HepG2 (cell line): ENCODE results near the gene AFF1. TPM values are rescaled to one million over a fixed set of nuclear protein-coding genes. Genes with fewer than 3 reads are reported as not detected.

Experiments
- ARID2 ChIP-seq: sonication (generic); formaldehyde crosslinking; IDR thresholded peaks from 2 replicates; pipeline ENCODE4 v1.8.1; 2022; ENCODE audit warnings: mild to moderate bottlenecking, missing genetic modification reagents, borderline replicate concordance
- BHLHE40 ChIP-seq: IDR thresholded peaks from 2 replicates; pipeline ENCODE4 v1.6.1; 2011; ENCODE audit warnings: low read length, improper control_type of control experiment
- MAFK ChIP-seq, 2 experiments: IDR thresholded peaks in 1 of 2; conservative IDR thresholded peaks in 1 of 2; 2 replicates each; pipeline ENCODE4 v1.6.1; 2011; ENCODE audit warnings: improper control_type of control experiment in 2 of 2, low read length in 2 of 2
- NBN ChIP-seq: fragments of 450-650 bp; conservative IDR thresholded peaks from 2 replicates; pipeline ENCODE4 v1.6.1; 2017
- SCMH1 ChIP-seq: sonication (generic); formaldehyde crosslinking; IDR thresholded peaks from 2 replicates; pipeline ENCODE4 v1.9.0; 2021; ENCODE audit warnings: missing genetic modification reagents, mild to moderate bottlenecking, borderline replicate concordance
- TCF7 ChIP-seq: sonication (generic); IDR thresholded peaks from 2 replicates; pipeline ENCODE4 v1.6.1; 2016; ENCODE audit warnings: antibody characterized with exemption, low read depth
- ZBTB40 ChIP-seq, 2 experiments: fragments of 450-650 bp in 1 of 2; sonication (generic) in 1 of 2; formaldehyde crosslinking in 1 of 2; IDR thresholded peaks; 2 replicates each; pipeline versions ENCODE4 v1.6.1 to v1.8.0; 2016 to 2022; ENCODE audit warnings: antibody characterized with exemption in 1 of 2, mild to moderate bottlenecking in 1 of 2, missing genetic modification reagents in 1 of 2
- ZNF121 ChIP-seq: sonication (generic); formaldehyde crosslinking; IDR thresholded peaks from 2 replicates; pipeline ENCODE4 v1.5.0; 2020; ENCODE audit warnings: mild to moderate bottlenecking, missing genetic modification reagents
- ZNF225 ChIP-seq: sonication (generic); formaldehyde crosslinking; IDR thresholded peaks from 2 replicates; pipeline ENCODE4 v1.4.0; 2020; ENCODE audit warnings: mild to moderate bottlenecking, missing genetic modification reagents
- ZNF564 ChIP-seq: sonication (generic); formaldehyde crosslinking; IDR thresholded peaks from 2 replicates; pipeline ENCODE4 v1.8.1; 2023; ENCODE audit warnings: mild to moderate bottlenecking, missing genetic modification reagents
- ZNF720 ChIP-seq: sonication (generic); formaldehyde crosslinking; IDR thresholded peaks from 2 replicates; pipeline ENCODE4 v1.4.0; 2020; ENCODE audit warnings: missing genetic modification reagents
- polyA plus RNA-seq, 8 experiments: library from polyadenylated mRNA; depleted of rRNA in 3 of 8; stranded (reverse) in 7 of 8; unstranded in 1 of 8; fragments of >200 nt; fragmentation: Illumina TruSeq in 4 of 8; extraction: Trizol in 4 of 8; gene quantifications; 2 replicates each; pipeline versions ENCODE4 v1.2.1 to v1.2.3, GENCODE V29; 2011 to 2016; ENCODE audit warnings: low read depth in 4 of 8, missing spikeins in 1 of 8, mixed read lengths in 1 of 8; ENCODE audit not compliant: insufficient read depth in 1 of 8
- total RNA-seq, 5 experiments: library from RNA; depleted of rRNA; stranded (reverse); fragments of >200 nt; fragmentation: Illumina TruSeq; extraction: Trizol; gene quantifications; 2 replicates each; pipeline ENCODE4 v1.2.3, GENCODE V29; 2016; ENCODE audit warnings: low read depth in 1 of 5
- TF ChIP-seq, protein P1 (sequence below): sonication (generic); formaldehyde crosslinking; IDR thresholded peaks from 2 replicates; pipeline ENCODE4 v1.8.1; 2023; ENCODE audit warnings: mild to moderate bottlenecking, inconsistent platforms, moderate library complexity, missing genetic modification reagents, borderline replicate concordance

The AFF1 gene
- total and polyA plus RNA-seq, 2 of the 13 experiments (the other 11 are each of a cell fraction or from before 2014, with no cell fraction given): 15.5 to 15.9 TPM

DNA sequence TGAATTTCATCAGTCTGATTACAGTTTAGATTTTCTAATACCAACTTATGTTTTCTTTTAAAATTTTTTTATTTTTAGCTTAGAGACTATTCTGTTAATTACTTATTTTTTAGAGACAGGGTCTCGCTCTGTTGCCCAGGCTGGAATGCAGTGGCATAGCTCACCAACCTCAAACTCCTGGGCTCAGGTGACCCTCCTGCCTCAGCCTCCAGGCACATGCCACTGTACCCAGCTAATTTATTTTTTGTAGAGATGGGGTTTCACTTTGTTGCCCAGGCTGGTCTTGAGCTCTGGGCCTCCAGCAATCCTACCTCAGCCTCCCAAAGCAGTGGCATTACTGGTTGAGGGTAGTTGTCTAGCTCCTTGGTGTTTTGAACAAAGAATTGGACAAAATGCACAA lies 183.6 kb downstream of the AFF1 start (continued):
- TF ChIP-seq ZNF720 (CRISPR knock-in tag) (no peak), ARID2 (no peak), NBN (no peak), BHLHE40 (no peak), SCMH1 (CRISPR knock-in tag) (no peak), TCF7 (no peak), ZBTB40 (IDR thresholded peaks at IDR 0.05) (no peak), ZBTB40 (CRISPR knock-in tag; IDR thresholded peaks at IDR 0.05) (no peak), ZNF121 (no peak), MAFK (conservative IDR thresholded peaks at IDR 0.05 in 1 of 2, IDR thresholded peaks at IDR 0.05 in 1 of 2; ENCODE audit: low read length in 2 of 2) (no peak), ZNF225 (no peak), ZNF564 (no peak)
- TF ChIP-seq, protein P1, sequence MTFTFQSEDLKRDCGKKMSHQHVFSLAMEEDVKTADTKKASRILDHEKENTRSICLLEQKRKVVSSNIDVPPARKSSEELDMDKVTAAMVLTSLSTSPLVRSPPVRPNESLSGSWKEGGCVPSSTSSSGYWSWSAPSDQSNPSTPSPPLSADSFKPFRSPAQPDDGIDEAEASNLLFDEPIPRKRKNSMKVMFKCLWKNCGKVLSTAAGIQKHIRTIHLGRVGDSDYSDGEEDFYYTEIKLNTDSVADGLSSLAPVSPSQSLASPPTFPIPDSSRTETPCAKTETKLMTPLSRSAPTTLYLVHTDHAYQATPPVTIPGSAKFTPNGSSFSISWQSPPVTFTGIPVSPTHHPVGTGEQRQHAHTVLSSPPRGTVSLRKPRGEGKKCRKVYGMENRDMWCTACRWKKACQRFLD (CRISPR knock-in tag): no peak
